Activated naive CD4-positive, alpha-beta T cell treated with anti-CD3 and anti-CD28 coated beads, Interleukin-2, amount 50 U/mL, for 72 hours (primary cell): ENCODE results near the gene RASSF3. TPM values are rescaled to one million over a fixed set of nuclear protein-coding genes. Genes with fewer than 3 reads are reported as not detected.

Source experiments
- ATAC-seq, 2 donors: fragments of 150-1000 bp; cut with Tn5 transposase; 2 replicates each; pipeline ENCODE4 v1.10.0; 2021; ENCODE audit warnings: mild to moderate bottlenecking in 2 of 2, moderate library complexity in 2 of 2
- DNase-seq, 2 donors: peaks; one replicate each; pipeline ENCODE4 v3.0.0; 2021 to 2022; ENCODE audit warnings: low spot score in 2 of 2
- H3K27ac Mint-ChIP-seq, 2 donors: one replicate each; pipeline ENCODE4 v1.8.0; 2022; ENCODE audit warnings: mild to moderate bottlenecking in 2 of 2, mixed read lengths in 2 of 2
- H3K36me3 Mint-ChIP-seq, 2 donors: one replicate each; pipeline ENCODE4 v1.8.0; 2022; ENCODE audit warnings: mixed read lengths in 2 of 2
- H3K9me3 Mint-ChIP-seq, 2 donors: one replicate each; pipeline ENCODE4 v1.8.0; 2022; ENCODE audit warnings: mixed read lengths in 2 of 2
- total RNA-seq, 2 donors: library from RNA; stranded (reverse); gene quantifications; one replicate each; pipeline ENCODE4 v1.2.3, GENCODE V29; 2022

The RASSF3 gene
- total RNA-seq, 2 donors from 2014 or later, result 23.4 to 36.0 TPM

GRCh38 chr12:64742416-64742815, 132.1 kb downstream of the RASSF3 start:
- ATAC-seq (peak; percentile 59 to 79), DNase-seq (no peak)
- Mint-ChIP-seq H3K9me3 (no peaks in the 10 kb centered on the region), H3K27ac (peak overlapping the region in 1 of 2 donors; percentile 41), H3K36me3 (peaks cover 12 to 42% of the 10 kb centered on the region in 2 donors)

GRCh38 chr12:64743206-64743605, 132.9 kb downstream of the RASSF3 start:
- Mint-ChIP-seq H3K36me3 (peaks cover 12 to 34% of the 10 kb centered on the region in 2 donors), H3K27ac (no peak overlapping the region), H3K9me3 (no peaks in the 10 kb centered on the region)
- ATAC-seq (no peak), DNase-seq (no peak)

DNA sequence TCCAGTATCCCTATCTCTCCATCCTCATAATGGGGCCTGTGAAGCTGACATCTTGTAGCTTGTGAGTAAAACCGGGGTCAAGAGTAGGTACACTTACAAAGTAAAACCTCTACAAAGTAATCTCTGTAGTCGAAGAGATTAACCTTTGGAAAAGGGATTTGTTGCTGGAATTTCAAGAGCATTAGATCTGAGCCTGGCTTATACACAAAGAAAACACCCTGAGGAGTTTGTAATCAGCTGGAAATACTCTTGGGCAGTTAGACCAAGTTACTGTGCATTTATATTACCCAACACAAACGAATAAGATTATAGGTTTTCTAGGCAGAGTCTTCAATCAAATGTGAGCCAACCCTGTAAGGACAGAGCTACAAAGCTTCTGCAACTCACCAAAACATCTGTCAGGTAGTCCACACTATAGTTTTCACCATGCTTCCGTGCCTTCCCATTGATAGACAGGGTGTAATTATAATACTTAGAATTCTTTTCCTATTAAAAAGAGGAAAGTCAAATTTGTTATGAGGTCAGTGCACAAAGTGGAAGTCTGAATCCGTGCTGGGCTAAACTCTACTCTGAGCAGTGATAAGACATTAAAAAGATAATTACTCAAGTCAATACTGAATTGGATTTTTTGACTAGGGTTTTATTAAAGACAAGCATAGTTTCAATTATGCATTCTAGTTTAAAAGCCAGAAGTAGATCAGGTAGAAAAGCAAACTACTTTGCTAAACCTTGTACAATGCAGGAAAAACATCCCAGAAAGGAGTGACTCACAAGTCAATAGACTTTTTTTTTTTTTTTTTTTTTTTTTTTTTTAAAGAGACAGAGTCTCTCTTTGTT, 134.3 kb downstream of the RASSF3 start:
- no peak for DNase-seq
- Mint-ChIP-seq H3K9me3 (no peaks in the 10 kb centered on the region), H3K36me3 (peaks cover 6 to 25% of the 10 kb centered on the region in 2 donors), H3K27ac (peak overlapping the region in 1 of 2 donors; percentile 40)
- ATAC-seq, result no peak

DNA sequence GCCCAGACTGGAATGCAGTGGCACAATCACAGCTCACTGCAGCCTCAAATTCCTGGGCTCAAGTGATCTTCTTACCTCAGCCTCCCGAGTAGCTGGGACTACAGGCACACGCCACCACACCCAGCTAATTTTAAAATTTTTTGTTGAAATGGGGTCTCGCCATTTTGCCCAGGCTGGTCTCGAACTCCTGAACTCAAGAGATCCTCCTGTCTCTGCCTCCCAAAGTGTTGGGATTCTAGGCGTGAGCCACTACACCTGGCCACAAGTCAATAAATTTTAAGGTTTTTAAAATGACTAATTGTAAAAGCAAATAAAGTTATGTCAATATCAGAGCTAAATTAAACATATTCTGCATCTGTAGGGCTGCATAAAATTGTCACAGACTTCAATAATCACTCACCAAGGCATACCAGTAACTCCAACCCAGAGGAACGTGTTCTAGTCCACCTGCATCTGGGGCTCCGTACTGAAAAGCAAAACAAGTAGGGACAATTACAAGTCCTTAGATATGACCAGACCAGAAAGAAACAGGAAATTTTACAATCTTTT, 135.0 kb downstream of the RASSF3 start:
- peaks cover 6 to 19% of the 10 kb centered on the region in 2 donors for H3K36me3 Mint-ChIP-seq
- DNase-seq (no peak), ATAC-seq (no peak)
- H3K27ac Mint-ChIP-seq, result no peak overlapping the region
- H3K9me3 Mint-ChIP-seq, result no peaks in the 10 kb centered on the region

GRCh38 chr12:64745980-64746379, 135.7 kb downstream of the RASSF3 start:
- DNase-seq (no peak), ATAC-seq (no peak)
- Mint-ChIP-seq H3K9me3 (no peaks in the 10 kb centered on the region), H3K27ac (no peak overlapping the region), H3K36me3 (peaks cover 6 to 14% of the 10 kb centered on the region in 2 donors)

GRCh38 chr12:64746663-64747062, 136.4 kb downstream of the RASSF3 start:
- DNase-seq, result no peak
- Mint-ChIP-seq H3K9me3 (no peaks in the 10 kb centered on the region), H3K36me3 (peaks cover 6 to 11% of the 10 kb centered on the region in 2 donors), H3K27ac (no peak overlapping the region)
- ATAC-seq, result no peak

Other genes starting within 250 kb of the RASSF3 start
- not detected for gene C12orf56, start 219.7 kb upstream of the RASSF3 start, total RNA-seq
- 100 to 1,000 TPM; 124 to 138 TPM for gene XPOT, start 206.1 kb upstream of the RASSF3 start, total RNA-seq
- 10 to 100 TPM; 21.1 to 47.6 TPM for gene TBK1, start 158.4 kb upstream of the RASSF3 start, total RNA-seq
- gene GNS, start 148.9 kb downstream of the RASSF3 start, total RNA-seq, result 10 to 100 TPM; 21.5 to 26.8 TPM
- under 1 TPM; 0.27 to 0.41 TPM for gene TBC1D30, start 214.2 kb downstream of the RASSF3 start, total RNA-seq